Body of pancreas (tissue), 4 donors: ENCODE results near the gene PDE11A. TPM values are rescaled to one million over a fixed set of nuclear protein-coding genes. Genes with fewer than 3 reads are reported as not detected.

ENCODE experiments used
- ATAC-seq: fragments of 150-250 bp; one replicate; pipeline ENCODE4 v1.9.1; 2016
- DNase-seq, 4 donors: peaks; one replicate each; pipeline ENCODE4 v3.0.0-alpha.2; 2019
- H3K27ac ChIP-seq, 4 donors: fragments of 200-600 bp; sonication (generic); 1 replicate in 3 of 4; 2 replicates in 1 of 4; pipeline versions ENCODE4 v1.5.1 to v1.6.1; 2016 to 2019; ENCODE audit warnings: mild to moderate bottlenecking in 1 of 4, mixed read lengths in 1 of 4, moderate library complexity in 1 of 4
- H3K27me3 ChIP-seq, 2 donors: fragments of 200-600 bp; sonication (generic); one replicate each; pipeline ENCODE4 v1.6.0; 2016; ENCODE audit warnings: mild to moderate bottlenecking in 1 of 2
- H3K36me3 ChIP-seq, 2 donors: fragments of 200-600 bp; sonication (generic); replicated peaks in 1 of 2; 2 replicates each; pipeline ENCODE4 v1.5.1; 2016; ENCODE audit warnings: low read depth in 2 of 2; ENCODE audit not compliant: insufficient read depth in 1 of 2
- H3K4me1 ChIP-seq: fragments of 200-600 bp; sonication (generic); one replicate; pipeline ENCODE4 v1.6.0; 2016
- H3K4me3 ChIP-seq, 2 donors: fragments of 200-600 bp; sonication (generic); 1 replicate in 1 of 2; 2 replicates in 1 of 2; pipeline ENCODE4 v1.5.1; 2016 to 2019
- H3K9me3 ChIP-seq, 3 donors: fragments of 200-600 bp; sonication (generic); 1 replicate in 2 of 3; 2 replicates in 1 of 3; pipeline ENCODE4 v1.5.1; 2016
- CTCF ChIP-seq, 7 experiments: fragments of 450-650 bp in 4 of 7; fragments of 200-600 bp in 3 of 7; sonication (generic) in 3 of 7; IDR thresholded peaks; one replicate each; pipeline ENCODE4 v1.5.1; 2016 to 2019; ENCODE audit warnings: antibody characterized with exemption in 7 of 7
- POLR2A ChIP-seq, 3 donors: fragments of 450-650 bp; IDR thresholded peaks; one replicate each; pipeline ENCODE4 v1.6.1; 2016; ENCODE audit warnings: antibody characterized with exemption in 3 of 3, mild to moderate bottlenecking in 2 of 3
- WGBS, 2 donors: methylation state at CpG; one replicate each; pipeline ENCODE4 v1.1.5; 2017; 5-methylcytosine and 5-hydroxymethylcytosine counted together
- intact Hi-C: fragments of 100-400 bp; cut with DNase I; formaldehyde crosslinking; loops from one replicate; pipeline ENCODE4 v1.15.1; 2023
- total RNA-seq, 2 donors: library from RNA; depleted of rRNA; stranded (reverse); fragments of >200 nt; gene quantifications; one replicate each; pipeline ENCODE4 v1.1.0, GENCODE V29; 2016

The PDE11A gene
- total RNA-seq, 2 donors from 2014 or later, result 2.6 to 4.0 TPM

GRCh38 chr2:178009813-178010212 is 62.8 kb downstream of the PDE11A start:
- no peak for DNase-seq
- no peak for ATAC-seq
- 83 to 84% methylated on average over 1 of the region's 1 CpG for WGBS, 2 donors
- H3K36me3 ChIP-seq, result no peaks in the 10 kb centered on the region
- no peak for TF ChIP-seq POLR2A (IDR thresholded peaks at IDR 0.05)
- no peak for TF ChIP-seq CTCF (IDR thresholded peaks at IDR 0.05)
- H3K4me3 ChIP-seq, result no peak overlapping the region
- intact Hi-C loops, result no loop called here
- H3K9me3 ChIP-seq, result no peaks in the 10 kb centered on the region
- no peaks in the 10 kb centered on the region for H3K27me3 ChIP-seq
- H3K27ac ChIP-seq, result no peak overlapping the region
- no peaks in the 10 kb centered on the region for H3K4me1 ChIP-seq

DNA sequence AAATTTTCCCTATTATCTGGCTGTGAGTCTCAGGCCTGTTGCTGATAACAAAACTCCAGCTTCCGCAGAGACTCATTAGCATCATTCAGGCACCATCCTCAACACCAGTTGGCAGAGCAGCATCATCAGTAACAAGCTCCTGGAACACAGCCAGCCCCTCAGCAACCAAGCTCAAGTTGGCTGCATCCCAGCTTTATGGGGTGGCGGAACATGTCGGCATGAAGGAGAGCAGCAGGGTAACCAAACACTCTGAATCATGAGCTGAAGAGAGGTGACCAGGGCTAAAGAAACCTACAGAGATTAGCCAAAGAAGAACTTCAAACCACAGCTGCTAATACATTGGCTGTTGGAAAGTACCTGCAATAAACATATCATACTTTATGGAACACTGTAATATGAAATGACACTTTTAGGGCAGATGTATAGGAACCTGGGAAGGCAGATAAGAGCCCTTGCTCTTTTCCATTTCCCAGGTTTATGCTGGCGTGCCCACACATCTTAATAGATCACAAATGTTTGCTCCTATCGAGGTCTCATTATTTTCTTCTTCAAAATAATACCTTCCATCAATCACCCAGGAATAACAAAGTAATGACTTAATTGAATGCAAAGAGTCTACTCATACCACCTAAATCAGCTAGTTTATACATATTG is 63.8 kb downstream of the PDE11A start:
- no peaks in the 10 kb centered on the region for H3K36me3 ChIP-seq
- 62 to 68% methylated on average over 5 of the region's 5 CpGs for WGBS, 2 donors
- H3K9me3 ChIP-seq, result no peaks in the 10 kb centered on the region
- ATAC-seq, result no peak
- H3K27ac ChIP-seq, result no peak overlapping the region
- intact Hi-C loops, result no loop called here
- H3K4me3 ChIP-seq, result no peak overlapping the region
- no peaks in the 10 kb centered on the region for H3K4me1 ChIP-seq
- peak; percentile 24 to 69 (median 36) for DNase-seq
- TF ChIP-seq CTCF (IDR thresholded peaks at IDR 0.05) (no peak), POLR2A (IDR thresholded peaks at IDR 0.05) (no peak)
- H3K27me3 ChIP-seq, result no peaks in the 10 kb centered on the region

DNA sequence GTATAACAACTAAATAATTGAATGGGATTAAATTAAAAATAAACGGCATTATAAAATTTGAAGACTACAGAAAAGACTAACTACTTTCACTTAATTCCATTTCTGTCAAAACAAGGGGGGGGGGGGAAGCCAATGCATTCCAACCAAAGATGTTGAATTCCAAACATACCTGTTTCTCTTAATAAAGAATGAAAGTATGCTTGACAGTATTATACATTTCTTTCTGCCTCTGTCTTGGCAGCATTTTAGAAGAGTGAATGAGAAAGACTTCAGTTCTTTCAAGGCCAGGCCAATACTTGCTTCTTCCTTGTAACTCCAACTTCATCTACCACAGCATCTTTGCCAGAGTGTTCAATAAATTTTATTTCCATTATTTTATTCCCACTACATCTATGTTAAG is 65.9 kb downstream of the PDE11A start:
- ATAC-seq, result no peak
- WGBS, 2 donors, result 61 to 68% methylated on average over 1 of the region's 1 CpG
- intact Hi-C loops, result no loop called here
- no peak overlapping the region for H3K27ac ChIP-seq
- H3K4me1 ChIP-seq, result no peaks in the 10 kb centered on the region
- TF ChIP-seq CTCF (IDR thresholded peaks at IDR 0.05), result no peak
- no peak for TF ChIP-seq POLR2A (IDR thresholded peaks at IDR 0.05)
- no peaks in the 10 kb centered on the region for H3K9me3 ChIP-seq
- no peaks in the 10 kb centered on the region for H3K27me3 ChIP-seq
- no peaks in the 10 kb centered on the region for H3K36me3 ChIP-seq
- DNase-seq, result no peak
- no peak overlapping the region for H3K4me3 ChIP-seq

DNA sequence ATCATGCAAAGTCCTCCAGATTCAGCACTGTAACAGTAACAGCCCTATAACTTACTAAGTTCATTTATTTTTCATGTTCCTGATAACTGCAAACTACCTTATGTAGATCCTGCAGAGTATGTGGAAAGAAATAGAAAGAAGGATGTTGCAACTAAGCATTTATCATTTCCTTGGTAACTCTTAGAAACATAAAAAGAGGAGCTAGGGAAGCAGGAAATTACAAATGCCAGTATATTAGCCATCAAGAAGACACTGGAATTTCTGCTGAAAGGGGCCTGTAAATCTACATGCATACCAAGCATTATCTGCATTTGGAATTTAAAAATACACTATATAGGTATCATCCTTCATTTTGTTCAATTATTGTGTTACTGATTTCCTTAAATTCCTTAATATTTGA is 66.8 kb downstream of the PDE11A start:
- H3K27ac ChIP-seq, result no peak overlapping the region
- intact Hi-C loops, result no loop called here
- DNase-seq (no peak), ATAC-seq (no peak)
- no peaks in the 10 kb centered on the region for H3K4me1 ChIP-seq
- no peaks in the 10 kb centered on the region for H3K27me3 ChIP-seq
- no peaks in the 10 kb centered on the region for H3K36me3 ChIP-seq
- H3K4me3 ChIP-seq, result no peak overlapping the region
- no peaks in the 10 kb centered on the region for H3K9me3 ChIP-seq
- TF ChIP-seq POLR2A (IDR thresholded peaks at IDR 0.05) (no peak), CTCF (IDR thresholded peaks at IDR 0.05) (no peak)

- TF ChIP-seq CTCF (IDR thresholded peaks at IDR 0.05) (no peak), POLR2A (IDR thresholded peaks at IDR 0.05) (no peak)
These were observed 70.5 kb downstream of the PDE11A start for GRCh38 chr2:178002038-178002437.

More at GRCh38 chr2:178002038-178002437, 70.5 kb downstream of the PDE11A start:
- no peak overlapping the region for H3K4me3 ChIP-seq
- H3K36me3 ChIP-seq, result no peaks in the 10 kb centered on the region
- no peak for ATAC-seq
- no peak overlapping the region for H3K27ac ChIP-seq
- H3K9me3 ChIP-seq, result no peaks in the 10 kb centered on the region
- no peaks in the 10 kb centered on the region for H3K27me3 ChIP-seq
- DNase-seq, result no peak
- no peaks in the 10 kb centered on the region for H3K4me1 ChIP-seq
- intact Hi-C loops, result no loop called here
